H1 (cell line): Measurements from ENCODE around the gene BRINP3. TPM values are rescaled to one million over a fixed set of nuclear protein-coding genes. Genes with fewer than 3 reads are reported as not detected.

Experiments used
- GABPA ChIP-seq: IDR thresholded peaks from 2 replicates; pipeline ENCODE4 v1.6.1; 2011; ENCODE audit warnings: mild to moderate bottlenecking, low read length, moderate library complexity, borderline replicate concordance; ENCODE audit not compliant: insufficient read depth
- KDM5A ChIP-seq: fragments of 200-600 bp; IDR thresholded peaks from 2 replicates; pipeline ENCODE4 v1.7.1; 2012; ENCODE audit warnings: mild to moderate bottlenecking, low read length, inconsistent platforms, mixed read lengths
- MAFK ChIP-seq: IDR thresholded peaks from 2 replicates; pipeline ENCODE4 v1.6.1; 2012; ENCODE audit warnings: low read depth, mild to moderate bottlenecking, improper control_type of control experiment, low read length
- RBBP5 ChIP-seq: IDR thresholded peaks from 2 replicates; pipeline ENCODE4 v1.7.1; 2012; ENCODE audit warnings: low read depth, mild to moderate bottlenecking, inconsistent platforms, low read length, moderate library complexity, borderline replicate concordance
- polyA plus RNA-seq, 7 experiments: library from polyadenylated mRNA; depleted of rRNA in 3 of 7; stranded (reverse) in 5 of 7; unstranded in 2 of 7; fragments of >200 nt in 5 of 7; fragments of 200-250 nt in 2 of 7; gene quantifications; 1 replicate in 5 of 7; 2 replicates in 1 of 7; 4 replicates in 1 of 7; pipeline versions ENCODE4 v1.2.1 to v1.2.3, GENCODE V29; 2011 to 2013; ENCODE audit warnings: missing spikeins in 2 of 7, mixed read lengths in 2 of 7
- total RNA-seq: library from RNA; stranded (reverse); fragmentation: NEBNext Ultra II Directional; extraction: Animal tissue kit (Norgen Biotek cat#: 25700); gene quantifications from 2 replicates; pipeline ENCODE4 v1.2.1, GENCODE V29; 2021

The BRINP3 gene
- total and polyA plus RNA-seq, 2 of the 8 experiments (the other 6 are each of a cell fraction or from before 2014, with no cell fraction given) = not detected

- no peak for TF ChIP-seq MAFK
- TF ChIP-seq RBBP5 = no peak
- TF ChIP-seq GABPA = no peak
- TF ChIP-seq KDM5A = no peak
Measured at GRCh38 chr1:190177555-190177954, 300.1 kb downstream of the BRINP3 start (continued).
